Erythroblast (primary cell): Measurements from ENCODE around the gene HMGA1.

Source experiments
- GATA1 ChIP-seq: IDR thresholded peaks from 2 replicates; pipeline ENCODE4 v1.6.1; 2011; ENCODE audit warnings: low read depth, mild to moderate bottlenecking, control low read depth, low read length, moderate library complexity
- POLR2A ChIP-seq: IDR thresholded peaks from 2 replicates; pipeline ENCODE4 v1.6.1; 2011; ENCODE audit warnings: mild to moderate bottlenecking, low read length

DNA sequence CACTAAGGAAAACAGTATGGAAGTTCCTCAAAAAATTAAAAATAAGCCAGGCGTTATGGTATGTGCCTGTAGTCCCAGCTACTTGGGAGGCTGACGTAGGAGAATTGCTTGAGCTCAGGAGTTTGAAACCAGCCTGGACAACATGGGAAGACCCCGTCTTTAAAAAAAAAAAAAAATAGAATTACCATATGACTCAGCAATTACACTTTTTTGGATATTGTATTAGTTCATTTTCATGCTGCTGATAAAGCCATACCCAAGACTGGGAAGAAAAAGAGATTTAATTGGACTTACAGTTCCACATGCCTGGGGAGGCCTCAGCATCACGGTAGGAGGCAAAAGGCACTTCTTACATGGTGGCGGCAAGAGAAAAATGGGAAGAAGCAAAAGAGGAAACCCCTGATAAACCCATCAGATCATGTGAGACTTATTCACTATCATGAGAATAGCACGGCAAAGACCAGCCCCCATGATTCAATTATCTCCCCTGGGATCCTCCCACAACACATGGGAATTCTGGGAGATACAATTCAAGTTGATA lies 22.9 kb downstream of the HMGA1 start:
- TF ChIP-seq POLR2A (no peak), GATA1 (no peak)
